NB4 (cell line): ENCODE data around the gene NOTUM.

ENCODE experiments used
- DNase-seq: peaks from one replicate; pipeline ENCODE4 v3.0.0; 2010; ENCODE audit warnings: low read depth
- H3K4me3 ChIP-seq: one replicate; pipeline ENCODE4 v1.5.1; 2011; ENCODE audit warnings: mild to moderate bottlenecking, low read depth, low read length, moderate library complexity
- MAX ChIP-seq: IDR thresholded peaks from 2 replicates; pipeline ENCODE4 v1.6.1; 2011; ENCODE audit warnings: low read depth, low read length
- MYC ChIP-seq: IDR thresholded peaks from 2 replicates; pipeline ENCODE4 v1.6.1; 2011; ENCODE audit warnings: low read depth, low read length
- POLR2A ChIP-seq: IDR thresholded peaks from 2 replicates; pipeline ENCODE4 v1.6.1; 2011; ENCODE audit warnings: mild to moderate bottlenecking; ENCODE audit not compliant: insufficient read length; ENCODE audit errors: extremely low read depth
- TF ChIP-seq, protein P1 (sequence below): IDR thresholded peaks from one replicate; pipeline ENCODE4 v1.5.1; 2012; ENCODE audit warnings: low read depth, low read length

The NOTUM gene

GRCh38 chr17:81932333-81932983, 28.5 kb downstream of the NOTUM start:
- TF ChIP-seq, protein P1, sequence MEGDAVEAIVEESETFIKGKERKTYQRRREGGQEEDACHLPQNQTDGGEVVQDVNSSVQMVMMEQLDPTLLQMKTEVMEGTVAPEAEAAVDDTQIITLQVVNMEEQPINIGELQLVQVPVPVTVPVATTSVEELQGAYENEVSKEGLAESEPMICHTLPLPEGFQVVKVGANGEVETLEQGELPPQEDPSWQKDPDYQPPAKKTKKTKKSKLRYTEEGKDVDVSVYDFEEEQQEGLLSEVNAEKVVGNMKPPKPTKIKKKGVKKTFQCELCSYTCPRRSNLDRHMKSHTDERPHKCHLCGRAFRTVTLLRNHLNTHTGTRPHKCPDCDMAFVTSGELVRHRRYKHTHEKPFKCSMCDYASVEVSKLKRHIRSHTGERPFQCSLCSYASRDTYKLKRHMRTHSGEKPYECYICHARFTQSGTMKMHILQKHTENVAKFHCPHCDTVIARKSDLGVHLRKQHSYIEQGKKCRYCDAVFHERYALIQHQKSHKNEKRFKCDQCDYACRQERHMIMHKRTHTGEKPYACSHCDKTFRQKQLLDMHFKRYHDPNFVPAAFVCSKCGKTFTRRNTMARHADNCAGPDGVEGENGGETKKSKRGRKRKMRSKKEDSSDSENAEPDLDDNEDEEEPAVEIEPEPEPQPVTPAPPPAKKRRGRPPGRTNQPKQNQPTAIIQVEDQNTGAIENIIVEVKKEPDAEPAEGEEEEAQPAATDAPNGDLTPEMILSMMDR: no peak
- no peak for TF ChIP-seq POLR2A
- H3K4me3 ChIP-seq: no peak overlapping the region
- peak; percentile 46 for DNase-seq

DNA sequence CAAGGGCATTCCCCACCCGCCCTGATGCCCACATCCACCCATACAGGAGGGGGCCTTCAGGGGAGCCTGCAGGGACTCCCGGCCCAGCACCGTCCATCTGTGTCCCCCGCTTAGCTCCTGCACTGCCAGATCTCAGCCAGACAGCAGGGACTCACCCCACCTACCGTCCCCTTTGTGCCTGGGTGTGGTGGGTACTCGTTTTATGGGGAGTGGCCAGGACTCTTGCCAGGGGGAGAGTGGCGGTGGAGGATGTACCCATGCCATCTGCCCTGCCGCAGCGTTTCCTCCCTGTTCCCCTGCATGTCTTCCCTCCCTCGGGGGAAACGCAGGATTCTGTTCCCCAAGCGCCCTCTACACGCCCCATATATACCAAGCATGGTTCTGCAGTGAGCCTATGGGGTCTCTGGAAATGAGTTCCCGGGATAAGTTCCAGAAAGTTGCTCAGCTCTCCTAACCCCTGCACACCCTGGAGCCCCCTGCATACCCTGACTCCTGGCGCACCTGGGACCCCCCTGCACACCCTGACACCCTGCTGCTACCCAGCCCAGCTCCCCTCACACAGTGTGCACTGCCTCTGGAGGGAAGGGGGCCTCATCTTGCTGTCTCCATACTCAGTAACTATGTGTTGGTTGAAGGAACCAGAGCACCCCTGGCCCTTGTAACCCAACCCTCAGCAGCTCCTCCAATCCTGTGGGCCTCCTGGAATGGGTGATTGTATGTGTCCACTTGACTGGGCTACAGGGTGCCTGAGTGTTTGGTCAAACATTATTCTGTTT, 29.2 kb downstream of the NOTUM start:
- TF ChIP-seq MYC: no peak
- no peak for TF ChIP-seq MAX
- TF ChIP-seq POLR2A: no peak
- TF ChIP-seq, protein P1: no peak
- DNase-seq: no peak
- H3K4me3 ChIP-seq: no peak overlapping the region

GRCh38 chr17:81931189-81931556, 29.8 kb downstream of the NOTUM start:
- no peak for DNase-seq
- TF ChIP-seq POLR2A: no peak
- no peak for TF ChIP-seq MAX
- no peak for TF ChIP-seq MYC
- TF ChIP-seq, protein P1: no peak
- no peak overlapping the region for H3K4me3 ChIP-seq

GRCh38 chr17:81930142-81931125, 30.6 kb downstream of the NOTUM start:
- H3K4me3 ChIP-seq: no peak overlapping the region
- TF ChIP-seq MAX (no peak), MYC (no peak), POLR2A (no peak)
- TF ChIP-seq, protein P1: no peak
- no peak for DNase-seq

- no peak for DNase-seq
- peak overlapping the region; percentile 62 for H3K4me3 ChIP-seq
- TF ChIP-seq POLR2A (no peak), MAX (no peak), MYC (no peak)
- TF ChIP-seq, protein P1: no peak
Measured at GRCh38 chr17:81929253-81930141, 31.5 kb downstream of the NOTUM start.
